MM.1S (cell line): Measurements from ENCODE around the gene DPCD.

ENCODE experiments used
- DNase-seq: peaks from one replicate; pipeline ENCODE4 v3.0.0-alpha.2; 2015
- H2AFZ ChIP-seq: fragments of 300-600 bp; sonication (generic); 2 replicates; pipeline ENCODE4 v1.6.0; 2016; ENCODE audit warnings: antibody characterized with exemption, low read length
- H3F3A ChIP-seq: fragments of 300-600 bp; sonication (generic); 2 replicates; pipeline ENCODE4 v1.6.1; 2016; ENCODE audit warnings: mild to moderate bottlenecking, antibody characterized with exemption, low read length, moderate library complexity, mixed read lengths; ENCODE audit not compliant: insufficient read depth
- H3K27ac ChIP-seq: fragments of 300-600 bp; sonication (generic); 2 replicates; pipeline ENCODE4 v1.5.1; 2016; ENCODE audit warnings: mild to moderate bottlenecking, low read length
- H3K27me3 ChIP-seq: fragments of 300-600 bp; sonication (generic); replicated peaks from 2 replicates; pipeline ENCODE4 v1.6.0; 2016; ENCODE audit warnings: low read length; ENCODE audit not compliant: insufficient read depth
- H3K36me3 ChIP-seq: fragments of 300-600 bp; sonication (generic); replicated peaks from 2 replicates; pipeline ENCODE4 v1.6.1; 2016; ENCODE audit warnings: mild to moderate bottlenecking, low read length, mixed read lengths; ENCODE audit not compliant: insufficient read depth
- H3K4me1 ChIP-seq: fragments of 300-600 bp; sonication (generic); 2 replicates; pipeline ENCODE4 v1.6.1; 2016; ENCODE audit warnings: low read length, mixed read lengths
- H3K4me2 ChIP-seq: fragments of 300-600 bp; sonication (generic); 2 replicates; pipeline ENCODE4 v1.6.0; 2016; ENCODE audit warnings: low read depth, low read length
- H3K4me3 ChIP-seq: fragments of 300-600 bp; sonication (generic); 2 replicates; pipeline ENCODE4 v1.5.1; 2016; ENCODE audit warnings: low read length, mixed read lengths
- H3K79me2 ChIP-seq: fragments of 300-600 bp; sonication (generic); 2 replicates; pipeline ENCODE4 v1.6.1; 2016; ENCODE audit warnings: mixed run types, low read length, mixed read lengths
- H3K9ac ChIP-seq: fragments of 300-600 bp; sonication (generic); 2 replicates; pipeline ENCODE4 v1.6.1; 2016; ENCODE audit warnings: low read length, mixed read lengths
- H3K9me2 ChIP-seq: fragments of 300-600 bp; sonication (generic); replicated peaks from 2 replicates; pipeline ENCODE4 v1.6.1; 2016; ENCODE audit warnings: mild to moderate bottlenecking, low read length, mixed read lengths; ENCODE audit not compliant: insufficient read depth
- H3K9me3 ChIP-seq: fragments of 300-600 bp; sonication (generic); replicated peaks from 2 replicates; pipeline ENCODE4 v1.6.1; 2016; ENCODE audit warnings: mild to moderate bottlenecking, low read length, mixed read lengths; ENCODE audit not compliant: insufficient read depth
- H4K20me1 ChIP-seq: fragments of 300-600 bp; sonication (generic); 2 replicates; pipeline ENCODE4 v1.6.1; 2016; ENCODE audit warnings: mild to moderate bottlenecking, low read length, moderate library complexity, mixed read lengths; ENCODE audit not compliant: insufficient read depth
- CTCF ChIP-seq: fragments of 300-600 bp; sonication (generic); IDR thresholded peaks from 2 replicates; pipeline ENCODE4 v1.5.1; 2016; ENCODE audit warnings: antibody characterized with exemption, low read length, mixed read lengths
- EZH2 ChIP-seq: fragments of 300-600 bp; sonication (generic); optimal IDR thresholded peaks from 2 replicates; pipeline ENCODE3; 2017; ENCODE audit warnings: low read depth, mild to moderate bottlenecking, antibody characterized with exemption, low read length, mixed read lengths
- EZH2phosphoT487 ChIP-seq: fragments of 300-600 bp; sonication (generic); IDR thresholded peaks from 2 replicates; pipeline ENCODE4 v1.6.1; 2018; ENCODE audit warnings: antibody characterized with exemption, low read length

The DPCD gene

GRCh38 chr10:101611096-101611905 is 23.2 kb downstream of the DPCD start:
- Histone ChIP-seq H4K20me1 (no peaks in the 10 kb centered on the region), H3F3A (no peaks in the 10 kb centered on the region), H3K79me2 (no peaks in the 10 kb centered on the region), H3K4me1 (no peaks in the 10 kb centered on the region), H3K4me3 (no peak overlapping the region), H3K4me2 (no peak overlapping the region), H3K27me3 (no peaks in the 10 kb centered on the region), H3K9me3 (no peaks in the 10 kb centered on the region), H3K9ac (no peak overlapping the region), H3K36me3 (no peaks in the 10 kb centered on the region), H3K27ac (no peak overlapping the region), H3K9me2 (no peaks in the 10 kb centered on the region), H2AFZ (no peak overlapping the region)
- TF ChIP-seq EZH2 (no peak), CTCF (no peak), EZH2phosphoT487 (no peak)
- DNase-seq = no peak

- H3K36me3 ChIP-seq = no peaks in the 10 kb centered on the region
- H3F3A ChIP-seq = no peaks in the 10 kb centered on the region
- H3K4me2 ChIP-seq = no peak overlapping the region
- no peaks in the 10 kb centered on the region for H3K9me2 ChIP-seq
- H3K27me3 ChIP-seq = no peaks in the 10 kb centered on the region
- TF ChIP-seq EZH2phosphoT487 = no peak
- H3K79me2 ChIP-seq = no peaks in the 10 kb centered on the region
- DNase-seq = no peak
- no peaks in the 10 kb centered on the region for H4K20me1 ChIP-seq
- H3K9me3 ChIP-seq = no peaks in the 10 kb centered on the region
- H2AFZ ChIP-seq = no peak overlapping the region
- no peaks in the 10 kb centered on the region for H3K4me1 ChIP-seq
- no peak overlapping the region for H3K9ac ChIP-seq
- H3K27ac ChIP-seq = no peak overlapping the region
- no peak overlapping the region for H3K4me3 ChIP-seq
These were observed 24.0 kb downstream of the DPCD start for GRCh38 chr10:101612086-101612485.

GRCh38 chr10:101612872-101613271 is 24.8 kb downstream of the DPCD start:
- no peaks in the 10 kb centered on the region for H3K9me2 ChIP-seq
- H3K9me3 ChIP-seq = no peaks in the 10 kb centered on the region
- H3F3A ChIP-seq = no peaks in the 10 kb centered on the region
- H3K4me2 ChIP-seq = no peak overlapping the region
- no peaks in the 10 kb centered on the region for H3K79me2 ChIP-seq
- H4K20me1 ChIP-seq = no peaks in the 10 kb centered on the region
- no peaks in the 10 kb centered on the region for H3K27me3 ChIP-seq
- H3K9ac ChIP-seq = no peak overlapping the region
- no peak overlapping the region for H3K4me3 ChIP-seq
- H2AFZ ChIP-seq = no peak overlapping the region
- H3K27ac ChIP-seq = no peak overlapping the region
- no peaks in the 10 kb centered on the region for H3K4me1 ChIP-seq
- no peak for TF ChIP-seq EZH2
- no peak for TF ChIP-seq EZH2phosphoT487
- TF ChIP-seq CTCF = no peak
- no peak for DNase-seq
- H3K36me3 ChIP-seq = no peaks in the 10 kb centered on the region

GRCh38 chr10:101613646-101614045 is 25.5 kb downstream of the DPCD start:
- Histone ChIP-seq H3K9me3 (no peaks in the 10 kb centered on the region), H3K27ac (no peak overlapping the region), H4K20me1 (no peaks in the 10 kb centered on the region), H3K79me2 (no peaks in the 10 kb centered on the region), H2AFZ (no peak overlapping the region), H3K4me3 (no peak overlapping the region), H3K36me3 (no peaks in the 10 kb centered on the region), H3K4me2 (no peak overlapping the region), H3K4me1 (no peaks in the 10 kb centered on the region), H3K9ac (no peak overlapping the region), H3K9me2 (no peaks in the 10 kb centered on the region), H3K27me3 (no peaks in the 10 kb centered on the region), H3F3A (no peaks in the 10 kb centered on the region)
- TF ChIP-seq EZH2 = no peak
- TF ChIP-seq EZH2phosphoT487 = no peak
- DNase-seq = no peak
